ENCODE results near the gene B3GNT5. TPM values are rescaled to one million over a fixed set of nuclear protein-coding genes. Genes with fewer than 3 reads are reported as not detected.

Gene B3GNT5
- total and polyA plus RNA-seq, 3 donors from 2014 or later: 5.9 to 18.3 (median 6.3) TPM

- intact Hi-C loops (cut with DNase I; ENCODE audit: low total_unique reads): no loop called here
- DNase-seq: peak; percentile 34
- H3K4me3 ChIP-seq: peak overlapping the region in 1 of 2 donors; percentile 77
Measured at GRCh38 chr3:183255348-183255730, 2.3 kb downstream of the B3GNT5 start.

DNA sequence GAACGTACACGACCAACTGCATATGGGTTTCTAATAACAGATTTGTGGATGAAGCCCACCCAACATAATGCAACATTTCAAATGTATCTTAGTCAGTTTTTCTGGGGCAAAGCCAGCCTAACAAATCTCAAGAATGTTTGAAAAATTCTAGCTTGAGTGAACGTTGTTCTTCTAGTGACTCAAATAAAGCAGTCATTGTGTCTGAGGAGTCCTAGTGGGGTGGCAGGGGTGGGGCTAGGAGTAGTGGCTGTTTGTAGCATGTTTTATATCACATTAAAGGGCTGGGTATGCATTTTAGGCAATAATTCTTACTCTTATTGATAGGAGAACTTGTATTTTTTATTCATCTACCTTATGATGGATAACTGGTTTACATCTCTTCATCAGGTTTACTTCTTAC is 6.0 kb downstream of the B3GNT5 start:
- Histone ChIP-seq H3K4me1 (peaks cover 3% of the 10 kb centered on the region), H3K4me3 (no peak overlapping the region), H3K36me3 (ENCODE audit: low read depth, missing control alignments) (no peaks in the 10 kb centered on the region), H3K9me3 (no peaks in the 10 kb centered on the region), H3K27me3 (no peaks in the 10 kb centered on the region), H3K27ac (no peak overlapping the region)
- no peak for TF ChIP-seq CTCF (IDR thresholded peaks at IDR 0.05)
- TF ChIP-seq POLR2A (IDR thresholded peaks at IDR 0.05): no peak
- WGBS, 2 donors: 73 to 79% methylated on average over 3 of the region's 3 CpGs
- intact Hi-C loops (cut with DNase I; ENCODE audit: low total_unique reads): no loop called here
- peak; percentile 68 for DNase-seq

More at GRCh38 chr3:183255348-183255730, 2.3 kb downstream of the B3GNT5 start:
- H3K27ac ChIP-seq: peak overlapping the region in 1 of 2 donors; percentile 90
- H3K9me3 ChIP-seq: no peaks in the 10 kb centered on the region
- TF ChIP-seq POLR2A (IDR thresholded peaks at IDR 0.05) (no peak), CTCF (IDR thresholded peaks at IDR 0.05) (no peak)
- WGBS, 2 donors: 41 to 57% methylated on average over 4 of the region's 4 CpGs
- H3K4me1 ChIP-seq: peaks cover 3% of the 10 kb centered on the region
- no peaks in the 10 kb centered on the region for H3K36me3 ChIP-seq (ENCODE audit: low read depth, missing control alignments)
- H3K27me3 ChIP-seq: no peaks in the 10 kb centered on the region

DNA sequence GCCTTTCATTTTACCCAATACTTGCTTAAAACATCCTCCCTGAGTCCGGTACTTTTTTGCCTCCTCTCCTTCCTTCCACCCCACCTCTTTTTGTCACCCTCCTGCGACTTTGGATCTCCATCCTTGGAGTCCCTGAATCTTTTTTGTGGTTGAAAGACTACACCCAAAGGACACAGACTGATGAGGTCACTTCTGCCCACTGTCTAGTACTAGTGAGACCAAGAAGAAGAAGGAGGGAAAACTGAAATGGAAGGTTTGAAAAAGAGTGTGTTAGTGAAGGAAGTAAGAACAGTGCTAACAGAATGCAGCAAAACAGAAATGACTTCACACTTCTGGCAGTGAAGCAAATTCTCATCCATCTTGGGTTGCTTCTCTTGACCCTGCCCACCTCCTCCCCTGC is 6.6 kb downstream of the B3GNT5 start:
- 64 to 81% methylated on average over 2 of the region's 2 CpGs for WGBS, 2 donors
- no peak overlapping the region for H3K27ac ChIP-seq
- no peaks in the 10 kb centered on the region for H3K9me3 ChIP-seq
- DNase-seq: no peak
- TF ChIP-seq CTCF (IDR thresholded peaks at IDR 0.05) (no peak), POLR2A (IDR thresholded peaks at IDR 0.05) (no peak)
- H3K27me3 ChIP-seq: no peaks in the 10 kb centered on the region
- peaks cover 4% of the 10 kb centered on the region for H3K4me1 ChIP-seq
- H3K36me3 ChIP-seq (ENCODE audit: low read depth, missing control alignments): no peaks in the 10 kb centered on the region
- intact Hi-C loops (cut with DNase I; ENCODE audit: low total_unique reads): no loop called here
- no peak overlapping the region for H3K4me3 ChIP-seq

DNA sequence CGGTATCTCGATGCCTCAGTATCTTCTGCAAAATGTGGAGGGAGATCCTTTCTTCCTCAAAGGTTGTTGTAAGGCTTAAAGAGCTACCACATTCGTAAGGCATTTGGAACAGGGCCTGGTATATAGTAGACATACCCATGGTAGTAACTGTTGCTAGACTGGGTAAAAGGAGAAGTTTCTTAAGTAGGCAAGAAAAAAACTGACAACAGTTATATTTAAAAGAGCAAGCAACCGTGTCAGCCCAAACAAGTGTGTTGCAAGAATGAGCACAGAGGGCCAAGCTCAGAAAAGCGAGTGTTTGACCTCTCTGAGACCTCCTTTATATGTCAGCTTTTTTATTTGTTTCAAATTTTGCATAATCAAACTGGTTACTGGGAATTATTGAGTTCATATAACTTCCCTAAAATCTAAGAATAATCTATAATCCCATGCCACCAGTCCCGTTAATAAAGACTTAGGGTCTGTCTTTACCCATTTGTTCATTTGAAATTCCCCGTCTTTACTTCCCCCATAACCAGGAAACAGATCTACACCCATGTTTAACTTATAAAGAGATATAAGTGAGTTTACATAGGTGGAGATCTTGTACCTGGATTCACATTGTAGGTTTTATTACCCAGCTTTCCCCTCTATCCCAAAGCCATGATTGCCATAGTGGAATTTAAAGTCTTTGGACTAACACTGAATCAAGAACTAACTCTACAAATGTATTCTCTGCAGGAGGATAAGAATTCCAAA is 7.3 kb downstream of the B3GNT5 start:
- no peaks in the 10 kb centered on the region for H3K36me3 ChIP-seq (ENCODE audit: low read depth, missing control alignments)
- intact Hi-C loops (cut with DNase I; ENCODE audit: low total_unique reads): no loop called here
- no peak overlapping the region for H3K27ac ChIP-seq
- H3K4me1 ChIP-seq: peaks cover 12% of the 10 kb centered on the region
- H3K9me3 ChIP-seq: no peaks in the 10 kb centered on the region
- no peak for TF ChIP-seq POLR2A (IDR thresholded peaks at IDR 0.05)
- DNase-seq: no peak
- no peak overlapping the region for H3K4me3 ChIP-seq
- no peaks in the 10 kb centered on the region for H3K27me3 ChIP-seq
- WGBS, 2 donors: 76 to 82% methylated on average over 6 to 7 of the region's 7 CpGs

- no peak for DNase-seq
- H3K9me3 ChIP-seq: no peaks in the 10 kb centered on the region
- H3K27ac ChIP-seq: no peak overlapping the region
- no peak overlapping the region for H3K4me3 ChIP-seq
- 86 to 91% methylated on average over 5 of the region's 5 CpGs for WGBS, 2 donors
- no peaks in the 10 kb centered on the region for H3K36me3 ChIP-seq (ENCODE audit: low read depth, missing control alignments)
- no peak for TF ChIP-seq POLR2A (IDR thresholded peaks at IDR 0.05)
- no peak for TF ChIP-seq CTCF (IDR thresholded peaks at IDR 0.05)
- no peaks in the 10 kb centered on the region for H3K27me3 ChIP-seq
- intact Hi-C loops (cut with DNase I; ENCODE audit: low total_unique reads): no loop called here
- H3K4me1 ChIP-seq: peaks cover 17% of the 10 kb centered on the region
Measured at GRCh38 chr3:183261151-183261724, 8.2 kb downstream of the B3GNT5 start.

Measured in testis (tissue), 3 donors.